WI38 (cell line): ENCODE data around the gene ARID1B.

ENCODE experiments used
- H3K4me3 ChIP-seq: 2 replicates; pipeline ENCODE4 v1.5.1; 2011; ENCODE audit warnings: low read depth, mild to moderate bottlenecking, control low read depth, low read length
- CTCF ChIP-seq: IDR thresholded peaks from 2 replicates; pipeline ENCODE4 v1.5.1; 2012; ENCODE audit warnings: low read depth, mild to moderate bottlenecking, control low read depth, low read length

The ARID1B gene

GRCh38 chr6:156948807-156949206, 171.6 kb downstream of the ARID1B start:
- no peak for TF ChIP-seq CTCF
- H3K4me3 ChIP-seq, result no peak overlapping the region

- peak overlapping the region; percentile 4; the same call in 1 of the 2 replicates for H3K4me3 ChIP-seq
- no peak for TF ChIP-seq CTCF
Observed at GRCh38 chr6:156949376-156949775, 172.2 kb downstream of the ARID1B start.

GRCh38 chr6:156950084-156950483, 172.9 kb downstream of the ARID1B start:
- no peak overlapping the region for H3K4me3 ChIP-seq
- TF ChIP-seq CTCF, result no peak

- TF ChIP-seq CTCF, result no peak
- no peak overlapping the region for H3K4me3 ChIP-seq
Observed at GRCh38 chr6:156950531-156950930, 173.4 kb downstream of the ARID1B start.

- no peak for TF ChIP-seq CTCF
Observed at GRCh38 chr6:156952401-156952800, 175.2 kb downstream of the ARID1B start.

GRCh38 chr6:156953127-156953478, 175.9 kb downstream of the ARID1B start:
- H3K4me3 ChIP-seq, result no peak overlapping the region
- TF ChIP-seq CTCF, result no peak

More at GRCh38 chr6:156952401-156952800, 175.2 kb downstream of the ARID1B start:
- H3K4me3 ChIP-seq, result no peak overlapping the region

GRCh38 chr6:156953479-156954146, 176.4 kb downstream of the ARID1B start:
- TF ChIP-seq CTCF, result no peak
- no peak overlapping the region for H3K4me3 ChIP-seq
